ENCODE results near the gene FGD4.

FGD4 gene

GRCh38 chr12:32546272-32546671 is 146.9 kb downstream of the FGD4 start:
- TF ChIP-seq CTCF (IDR thresholded peaks at IDR 0.05; ENCODE audit: control insufficient read depth, extremely low read depth, insufficient read depth): no peak
- no peak overlapping the region for H3K4me3 ChIP-seq (ENCODE audit: low read depth, low read length)
- DNase-seq (ENCODE audit: low read depth): no peak

GRCh38 chr12:32548691-32549281 is 149.4 kb downstream of the FGD4 start:
- no peak for TF ChIP-seq CTCF (IDR thresholded peaks at IDR 0.05; ENCODE audit: control insufficient read depth, extremely low read depth, insufficient read depth)
- DNase-seq (ENCODE audit: low read depth): no peak
- H3K4me3 ChIP-seq (ENCODE audit: low read depth, low read length): no peak overlapping the region

GRCh38 chr12:32549675-32550079 is 150.3 kb downstream of the FGD4 start:
- TF ChIP-seq CTCF (IDR thresholded peaks at IDR 0.05; ENCODE audit: control insufficient read depth, extremely low read depth, insufficient read depth): no peak
- no peak for DNase-seq (ENCODE audit: low read depth)
- no peak overlapping the region for H3K4me3 ChIP-seq (ENCODE audit: low read depth, low read length)

- TF ChIP-seq CTCF (IDR thresholded peaks at IDR 0.05; ENCODE audit: control insufficient read depth, extremely low read depth, insufficient read depth): no peak
- DNase-seq (ENCODE audit: low read depth): no peak
- no peak overlapping the region for H3K4me3 ChIP-seq (ENCODE audit: low read depth, low read length)
These were observed 151.7 kb downstream of the FGD4 start for GRCh38 chr12:32551058-32551457.

GRCh38 chr12:32558903-32559302 is 159.5 kb downstream of the FGD4 start:
- H3K4me3 ChIP-seq (ENCODE audit: low read depth, low read length): no peak overlapping the region
- no peak for TF ChIP-seq CTCF (IDR thresholded peaks at IDR 0.05; ENCODE audit: control insufficient read depth, extremely low read depth, insufficient read depth)
- no peak for DNase-seq (ENCODE audit: low read depth)

GRCh38 chr12:32559434-32559833 is 160.1 kb downstream of the FGD4 start:
- no peak for DNase-seq (ENCODE audit: low read depth)
- no peak overlapping the region for H3K4me3 ChIP-seq (ENCODE audit: low read depth, low read length)
- TF ChIP-seq CTCF (IDR thresholded peaks at IDR 0.05; ENCODE audit: control insufficient read depth, extremely low read depth, insufficient read depth): no peak

- TF ChIP-seq CTCF (IDR thresholded peaks at IDR 0.05; ENCODE audit: control insufficient read depth, extremely low read depth, insufficient read depth): no peak
- H3K4me3 ChIP-seq (ENCODE audit: low read depth, low read length): no peak overlapping the region
- DNase-seq (ENCODE audit: low read depth): no peak
These were observed 161.2 kb downstream of the FGD4 start for GRCh38 chr12:32560520-32560919.
